Measurements from ENCODE around the gene TSSK6.

The TSSK6 gene

GRCh38 chr19:19530423-19530804, 15.1 kb upstream of the TSSK6 start:
- peak; percentile 14 for TF ChIP-seq CTCF (conservative IDR thresholded peaks at IDR 0.05; ENCODE audit: low read depth, low read length)
- peak; percentile 48 for DNase-seq (ENCODE audit: low read depth)
- H3K4me3 ChIP-seq (ENCODE audit: low read depth, low read length), result no peak overlapping the region

GRCh38 chr19:19529783-19530422, 14.6 kb upstream of the TSSK6 start:
- no peak for DNase-seq (ENCODE audit: low read depth)
- no peak for TF ChIP-seq CTCF (conservative IDR thresholded peaks at IDR 0.05; ENCODE audit: low read depth, low read length)
- H3K4me3 ChIP-seq (ENCODE audit: low read depth, low read length), result no peak overlapping the region

- TF ChIP-seq CTCF (conservative IDR thresholded peaks at IDR 0.05; ENCODE audit: low read depth, low read length), result no peak
- peak; percentile 70 for DNase-seq (ENCODE audit: low read depth)
- H3K4me3 ChIP-seq (ENCODE audit: low read depth, low read length), result peak within 1 kb of the TSS; percentile 38
Measured at GRCh38 chr19:19528721-19529490, 13.6 kb upstream of the TSSK6 start, which contains the start of gene YJEFN3. YJEFN3 (plus strand) TSS chr19:19528911; CDS start chr19:19528933, 22 bp downstream.

GRCh38 chr19:19527674-19528625, 12.6 kb upstream of the TSSK6 start:
- no peak overlapping the region for H3K4me3 ChIP-seq (ENCODE audit: low read depth, low read length)
- DNase-seq (ENCODE audit: low read depth), result no peak
- no peak for TF ChIP-seq CTCF (conservative IDR thresholded peaks at IDR 0.05; ENCODE audit: low read depth, low read length)

- no peak for DNase-seq (ENCODE audit: low read depth)
- TF ChIP-seq CTCF (conservative IDR thresholded peaks at IDR 0.05; ENCODE audit: low read depth, low read length), result no peak
- H3K4me3 ChIP-seq (ENCODE audit: low read depth, low read length), result no peak overlapping the region
Measured at GRCh38 chr19:19527371-19527656, 12.0 kb upstream of the TSSK6 start.

- no peak overlapping the region for H3K4me3 ChIP-seq (ENCODE audit: low read depth, low read length)
- no peak for DNase-seq (ENCODE audit: low read depth)
Measured at GRCh38 chr19:19526581-19527370, 11.4 kb upstream of the TSSK6 start.

More at GRCh38 chr19:19526581-19527370, 11.4 kb upstream of the TSSK6 start:
- no peak for TF ChIP-seq CTCF (conservative IDR thresholded peaks at IDR 0.05; ENCODE audit: low read depth, low read length)

Measured in choroid plexus epithelial cell (primary cell).